Smooth muscle cell (in vitro differentiated cells): Measurements from ENCODE around the gene FBXL13. TPM values are rescaled to one million over a fixed set of nuclear protein-coding genes. Genes with fewer than 3 reads are reported as not detected.
"Not testable (repeated sequence)": the region's sequence is repeated elsewhere in the genome, so short reads cannot be mapped to it uniquely, and the experiment has no call there.

ENCODE experiments used
- DNase-seq: peaks from one replicate; lab custom pipeline; 2025; ENCODE audit not compliant: unreplicated experiment; lab: John Stamatoyannopoulos, UW
- H2AFZ ChIP-seq: fragments of 200-600 bp; sonication (generic); 2 replicates; pipeline ENCODE4 v1.6.0; 2016; ENCODE audit warnings: antibody characterized with exemption, low read depth, mild to moderate bottlenecking
- H3F3A ChIP-seq: fragments of 200-600 bp; sonication (generic); 2 replicates; pipeline ENCODE4 v1.6.0; 2017; ENCODE audit warnings: antibody characterized with exemption, low read depth
- H3K27ac ChIP-seq: fragments of 200-600 bp; sonication (generic); 2 replicates; pipeline ENCODE4 v1.5.1; 2016; ENCODE audit warnings: low read depth, mild to moderate bottlenecking
- H3K27me3 ChIP-seq: fragments of 200-600 bp; sonication (generic); 2 replicates; pipeline ENCODE4 v1.6.1; 2016; ENCODE audit warnings: low read depth, mild to moderate bottlenecking
- H3K36me3 ChIP-seq: fragments of 200-600 bp; sonication (generic); 2 replicates; pipeline ENCODE4 v1.5.1; 2016; ENCODE audit warnings: low read depth
- H3K4me1 ChIP-seq: fragments of 200-600 bp; sonication (generic); 2 replicates; pipeline ENCODE4 v1.5.1; 2016; ENCODE audit warnings: low read depth
- H3K4me2 ChIP-seq: fragments of 200-600 bp; sonication (generic); 2 replicates; pipeline ENCODE4 v1.6.0; 2016; ENCODE audit warnings: mild to moderate bottlenecking
- H3K4me3 ChIP-seq: fragments of 200-600 bp; sonication (generic); 2 replicates; pipeline ENCODE4 v1.5.1; 2016; ENCODE audit warnings: mild to moderate bottlenecking
- H3K79me2 ChIP-seq: fragments of 200-600 bp; sonication (generic); 2 replicates; pipeline ENCODE4 v1.6.0; 2016; ENCODE audit warnings: low read depth, mild to moderate bottlenecking
- H3K9ac ChIP-seq: fragments of 200-600 bp; sonication (generic); 2 replicates; pipeline ENCODE4 v1.6.0; 2016; ENCODE audit warnings: low read depth
- H3K9me3 ChIP-seq: fragments of 200-600 bp; sonication (generic); replicated peaks from 2 replicates; pipeline ENCODE4 v1.5.1; 2016; ENCODE audit warnings: low read depth
- H4K20me1 ChIP-seq: fragments of 200-600 bp; sonication (generic); 2 replicates; pipeline ENCODE4 v1.6.0; 2016; ENCODE audit warnings: low read depth
- WGBS: methylation state at CpG from one replicate; pipeline ENCODE4 v1.1.7; 2016; ENCODE audit warnings: low lambda C conversion rate; 5-methylcytosine and 5-hydroxymethylcytosine counted together
- polyA plus RNA-seq: library from polyadenylated mRNA; unstranded; fragments of >200 nt; fragmentation: Nextera tagmentation; extraction: Ambion mirVana; gene quantifications from 2 replicates; pipeline ENCODE4 v1.2.1, GENCODE V29; 2016
- total RNA-seq: library from RNA; depleted of rRNA; stranded (reverse); fragments of >200 nt; gene quantifications from 2 replicates; pipeline ENCODE4 v1.2.3, GENCODE V29; 2014
- TF ChIP-seq, protein P1 (sequence below): fragments of 200-600 bp; sonication (generic); IDR thresholded peaks from 2 replicates; pipeline ENCODE4 v1.5.1; 2017; ENCODE audit warnings: borderline replicate concordance, mild to moderate bottlenecking, antibody characterized with exemption; ENCODE audit not compliant: insufficient read depth, poor library complexity, severe bottlenecking

The FBXL13 gene
- total and polyA plus RNA-seq, 2 experiments from 2014 or later = 2.6 to 12.1 TPM

DNA sequence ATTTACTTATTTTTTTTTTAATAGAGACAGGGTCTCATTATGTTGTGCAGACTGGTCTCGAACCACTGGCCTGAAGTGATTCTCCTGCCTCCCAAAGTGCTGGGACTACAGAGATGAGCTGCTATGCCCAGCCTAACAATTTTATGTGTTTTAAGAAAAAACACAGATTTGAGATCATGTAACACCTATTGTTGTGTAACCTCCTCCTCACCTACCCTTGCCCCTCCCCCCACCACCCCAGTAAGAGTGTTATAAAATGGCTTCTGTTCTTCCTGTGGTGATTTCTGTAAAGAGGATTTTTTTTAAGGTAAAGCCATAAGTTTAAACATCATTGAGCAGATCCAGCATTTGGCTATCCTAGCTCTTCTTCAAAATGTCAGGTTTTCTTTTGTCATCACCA is 7.9 kb upstream of the FBXL13 start:
- no peak for DNase-seq
- H3K9me3 ChIP-seq = no peaks in the 10 kb centered on the region
- peaks cover 26% of the 10 kb centered on the region for H3K36me3 ChIP-seq
- peaks cover 39% of the 10 kb centered on the region for H3K79me2 ChIP-seq
- TF ChIP-seq, protein P1, sequence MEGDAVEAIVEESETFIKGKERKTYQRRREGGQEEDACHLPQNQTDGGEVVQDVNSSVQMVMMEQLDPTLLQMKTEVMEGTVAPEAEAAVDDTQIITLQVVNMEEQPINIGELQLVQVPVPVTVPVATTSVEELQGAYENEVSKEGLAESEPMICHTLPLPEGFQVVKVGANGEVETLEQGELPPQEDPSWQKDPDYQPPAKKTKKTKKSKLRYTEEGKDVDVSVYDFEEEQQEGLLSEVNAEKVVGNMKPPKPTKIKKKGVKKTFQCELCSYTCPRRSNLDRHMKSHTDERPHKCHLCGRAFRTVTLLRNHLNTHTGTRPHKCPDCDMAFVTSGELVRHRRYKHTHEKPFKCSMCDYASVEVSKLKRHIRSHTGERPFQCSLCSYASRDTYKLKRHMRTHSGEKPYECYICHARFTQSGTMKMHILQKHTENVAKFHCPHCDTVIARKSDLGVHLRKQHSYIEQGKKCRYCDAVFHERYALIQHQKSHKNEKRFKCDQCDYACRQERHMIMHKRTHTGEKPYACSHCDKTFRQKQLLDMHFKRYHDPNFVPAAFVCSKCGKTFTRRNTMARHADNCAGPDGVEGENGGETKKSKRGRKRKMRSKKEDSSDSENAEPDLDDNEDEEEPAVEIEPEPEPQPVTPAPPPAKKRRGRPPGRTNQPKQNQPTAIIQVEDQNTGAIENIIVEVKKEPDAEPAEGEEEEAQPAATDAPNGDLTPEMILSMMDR = no peak
- no peak overlapping the region for H3K27ac ChIP-seq
- WGBS = 91% methylated on average over 1 of the region's 1 CpG
- no peak overlapping the region for H3K9ac ChIP-seq
- no peak overlapping the region for H3K4me3 ChIP-seq
- H3K4me2 ChIP-seq = no peak overlapping the region
- no peaks in the 10 kb centered on the region for H3K4me1 ChIP-seq
- no peaks in the 10 kb centered on the region for H3K27me3 ChIP-seq
- no peak overlapping the region for H2AFZ ChIP-seq
- H4K20me1 ChIP-seq = peaks cover 8% of the 10 kb centered on the region
- H3F3A ChIP-seq = no peaks in the 10 kb centered on the region

DNA sequence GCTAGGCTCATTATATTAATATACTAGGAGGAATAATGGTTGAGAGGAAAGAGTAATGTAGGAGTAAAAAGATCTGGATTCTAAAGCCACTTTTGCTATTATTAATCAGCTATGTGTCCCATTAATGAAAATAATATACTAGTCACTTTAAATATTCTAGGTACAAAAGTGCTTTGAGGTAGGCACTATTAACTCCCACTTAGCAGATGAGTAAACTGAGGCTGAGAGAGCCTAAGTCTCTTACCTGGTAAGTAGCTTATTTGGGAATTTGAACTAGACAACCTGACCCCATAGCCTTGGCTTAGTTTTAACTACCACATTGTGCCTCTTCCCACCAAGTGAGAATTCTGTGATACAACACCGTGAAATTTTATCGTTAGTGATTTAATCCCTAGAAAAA is 6.3 kb upstream of the FBXL13 start:
- Histone ChIP-seq H2AFZ (no peak overlapping the region), H3K36me3 (peaks cover 17% of the 10 kb centered on the region), H3K27ac (no peak overlapping the region), H3K79me2 (peaks cover 55% of the 10 kb centered on the region), H4K20me1 (peaks cover 10% of the 10 kb centered on the region), H3K4me1 (peaks cover 5% of the 10 kb centered on the region), H3K27me3 (no peaks in the 10 kb centered on the region), H3K9ac (no peak overlapping the region), H3F3A (no peaks in the 10 kb centered on the region), H3K4me2 (no peak overlapping the region), H3K9me3 (no peaks in the 10 kb centered on the region), H3K4me3 (no peak overlapping the region)
- TF ChIP-seq, protein P1 = no peak
- 100% methylated on average over 2 of the region's 2 CpGs for WGBS
- no peak for DNase-seq

DNA sequence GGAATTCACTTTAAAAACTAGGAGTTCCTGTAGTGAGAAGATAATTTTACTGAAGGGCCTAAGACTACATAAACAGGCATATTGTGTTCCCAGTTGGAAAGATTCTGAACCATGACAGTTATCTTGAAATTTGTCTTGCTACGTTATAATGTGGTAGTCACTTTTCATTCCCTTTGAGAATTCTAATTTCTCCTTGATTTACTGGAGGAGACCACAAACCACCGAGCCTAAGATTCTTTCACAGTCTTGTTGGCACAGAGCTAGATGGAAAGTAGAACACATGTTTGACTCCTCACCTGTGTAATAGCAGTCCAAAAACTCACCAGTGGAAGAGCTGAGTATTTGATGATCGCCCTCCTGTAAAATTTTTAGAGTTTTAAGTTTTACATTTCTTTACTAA is 5.2 kb upstream of the FBXL13 start:
- H3K36me3 ChIP-seq = peaks cover 14% of the 10 kb centered on the region
- H3K4me3 ChIP-seq = no peak overlapping the region
- no peaks in the 10 kb centered on the region for H3K9me3 ChIP-seq
- WGBS = 95% methylated on average over 3 of the region's 3 CpGs
- no peak overlapping the region for H3K27ac ChIP-seq
- no peaks in the 10 kb centered on the region for H3F3A ChIP-seq
- peaks cover 10% of the 10 kb centered on the region for H4K20me1 ChIP-seq
- no peak overlapping the region for H3K4me2 ChIP-seq
- H3K9ac ChIP-seq = no peak overlapping the region
- peaks cover 59% of the 10 kb centered on the region for H3K79me2 ChIP-seq
- peaks cover 9% of the 10 kb centered on the region for H3K4me1 ChIP-seq
- no peak for DNase-seq
- TF ChIP-seq, protein P1 = no peak
- H3K27me3 ChIP-seq = no peaks in the 10 kb centered on the region
- H2AFZ ChIP-seq = no peak overlapping the region

DNA sequence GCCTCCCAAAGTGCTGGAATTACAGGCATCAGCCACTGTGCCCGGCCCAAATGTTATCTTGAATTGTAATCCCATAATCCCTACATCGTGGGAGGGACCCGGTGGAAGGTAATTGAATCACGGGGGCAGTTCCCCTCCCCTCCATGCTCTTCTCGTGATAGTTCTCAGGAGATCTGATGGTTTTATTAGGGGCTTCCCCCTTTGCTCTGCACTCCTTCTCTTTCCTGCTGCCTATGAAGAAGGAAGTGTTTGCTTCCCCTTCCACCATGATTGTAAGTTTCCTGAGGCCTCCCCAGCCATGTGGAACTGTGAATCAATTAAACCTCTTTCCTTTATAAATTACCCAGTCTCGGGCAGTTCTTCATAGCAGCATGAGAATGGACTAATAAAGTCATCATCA is 3.6 kb upstream of the FBXL13 start:
- Histone ChIP-seq H3K79me2 (peaks cover 59% of the 10 kb centered on the region), H3K4me1 (peaks cover 14% of the 10 kb centered on the region)
- H3K36me3 ChIP-seq, H3K4me3 ChIP-seq, H3K4me2 ChIP-seq, H3K27ac ChIP-seq, H3K9ac ChIP-seq, H3F3A ChIP-seq, H3K9me3 ChIP-seq, DNase-seq, H3K27me3 ChIP-seq, H2AFZ ChIP-seq, H4K20me1 ChIP-seq: not testable (repeated sequence)
- 70% methylated on average over 6 of the region's 6 CpGs for WGBS
